GM20000 (cell line): Measurements from ENCODE around the gene STARD9.
A peak's percentile ranks its signal among the peaks of the same experiment; 100 is the strongest.

Source experiments
- DNase-seq: peaks from one replicate; pipeline ENCODE4 v3.0.0; 2012; ENCODE audit warnings: low spot score
- CTCF ChIP-seq: IDR thresholded peaks from 2 replicates; pipeline ENCODE4 v1.5.1; 2012; ENCODE audit warnings: mild to moderate bottlenecking, control low read depth; ENCODE audit errors: extremely low read depth, missing control alignments

Gene STARD9

DNA sequence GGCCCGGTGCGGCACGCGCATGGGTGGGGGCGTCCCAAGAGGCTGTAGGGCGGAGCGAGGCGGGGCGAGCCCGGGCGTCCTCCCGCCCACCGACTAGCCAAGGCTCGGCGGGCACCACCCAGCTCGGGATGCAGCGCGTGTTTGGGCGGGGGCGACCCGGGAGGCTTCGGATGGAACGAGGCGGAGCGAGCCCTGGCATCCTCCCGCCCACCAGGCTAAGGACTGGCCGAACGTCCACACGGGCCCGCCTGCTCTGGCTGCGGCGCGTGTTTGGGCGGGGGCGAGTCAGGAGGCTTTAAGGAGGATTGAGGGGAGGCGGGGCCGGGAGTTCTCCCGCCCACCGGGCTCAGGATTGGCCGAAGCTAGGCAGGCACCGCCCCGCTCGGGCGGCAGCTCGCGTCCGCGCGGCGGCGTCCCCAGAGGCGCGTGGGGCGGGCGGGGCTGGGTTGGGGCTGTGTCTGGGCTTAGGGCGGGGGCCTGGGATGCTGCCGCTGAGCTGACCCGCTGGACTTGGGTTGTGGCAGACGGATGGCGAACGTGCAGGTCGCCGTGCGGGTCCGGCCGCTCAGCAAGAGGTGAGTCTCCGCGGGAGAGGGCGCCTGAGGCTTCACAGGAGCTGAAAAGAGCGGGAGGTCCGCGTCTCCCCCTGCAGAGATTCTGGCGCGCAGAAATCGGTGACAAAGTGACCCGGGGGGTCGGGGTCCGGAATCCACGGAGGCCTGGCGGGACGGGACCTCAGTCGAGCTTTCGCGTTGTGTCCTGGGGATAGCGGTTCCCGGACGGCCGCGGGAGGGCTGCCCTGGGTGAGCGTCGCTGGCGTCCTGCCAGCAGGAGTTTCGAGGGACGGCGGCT is at the start of gene STARD9:
Gene STARD9, plus strand, starts transcription at position 419 of the 852 bp plus-strand sequence. Its CDS starts 110 bp downstream, at position 529.
- no peak for TF ChIP-seq CTCF
- DNase-seq: peak; percentile 99

GRCh38 chr15:42528970-42529369 is 46.4 kb upstream of the STARD9 start:
- no peak for TF ChIP-seq CTCF
- no peak for DNase-seq

DNA sequence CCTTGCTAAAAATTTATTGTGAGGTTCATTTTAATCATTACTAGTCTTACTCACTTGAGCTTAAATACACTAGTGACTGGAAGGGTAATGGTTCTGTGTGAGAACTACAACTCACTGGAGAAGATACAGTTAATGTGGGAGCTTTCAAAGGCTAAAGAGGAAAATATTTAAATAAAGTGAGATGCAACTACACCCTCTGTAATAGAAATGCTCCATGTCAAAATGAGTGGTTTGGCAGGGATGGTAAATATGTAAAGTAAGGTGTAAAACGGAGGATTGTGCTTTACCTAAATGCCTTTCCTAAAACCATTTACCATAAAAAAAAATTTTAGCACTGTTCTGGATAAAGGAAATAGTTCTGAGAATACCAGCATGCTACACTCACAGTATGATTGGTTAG is 42.2 kb upstream of the STARD9 start:
- no peak for TF ChIP-seq CTCF
- no peak for DNase-seq

- no peak for DNase-seq
- no peak for TF ChIP-seq CTCF
Observed at GRCh38 chr15:42544853-42545629, 30.4 kb upstream of the STARD9 start.

- no peak for TF ChIP-seq CTCF
- DNase-seq: no peak
Observed at GRCh38 chr15:42547918-42548248, 27.5 kb upstream of the STARD9 start.

GRCh38 chr15:42548249-42549031 is 27.0 kb upstream of the STARD9 start, which contains the start of the genes HAUS2 and LRRC57:
Gene HAUS2 (plus strand): TSS chr15:42548838. CDS start chr15:42548873, 35 bp downstream.
Gene LRRC57 (minus strand): TSS chr15:42548793. CDS start chr15:42548434, 359 bp downstream.
- no peak for TF ChIP-seq CTCF
- peak; percentile 91 for DNase-seq
